K562 (cell line): ENCODE measurements around the gene TMEM151A. TPM values are rescaled to one million over a fixed set of nuclear protein-coding genes. Genes with fewer than 3 reads are reported as not detected.

Experiments used
- CC2D1A ChIP-seq: fragments of 450-650 bp; IDR thresholded peaks from 2 replicates; pipeline ENCODE4 v1.6.1; 2017; ENCODE audit warnings: mild to moderate bottlenecking
- HMG20A ChIP-seq: fragments of 450-650 bp; formaldehyde crosslinking; conservative IDR thresholded peaks from 2 replicates; pipeline ENCODE4 v1.4.0; 2020; ENCODE audit warnings: mild to moderate bottlenecking, mixed read lengths
- HNRNPL ChIP-seq: fragments of 200-400 bp; formaldehyde crosslinking; IDR thresholded peaks from 2 replicates; pipeline ENCODE4 v1.6.1; 2017; ENCODE audit warnings: low read depth, mild to moderate bottlenecking, low read length
- NR2C1 ChIP-seq, 2 experiments: fragments of 450-650 bp; IDR thresholded peaks; 2 replicates each; pipeline ENCODE4 v1.6.1; 2017; ENCODE audit warnings: mild to moderate bottlenecking in 2 of 2, antibody characterized with exemption in 1 of 2, inconsistent platforms in 1 of 2, missing compliant biosample characterization in 1 of 2, missing genetic modification characterization in 1 of 2
- NR2C2 ChIP-seq, 2 experiments: fragments of 200-800 bp in 1 of 2; sonication (Bioruptor generic) in 1 of 2; sonication (generic) in 1 of 2; formaldehyde crosslinking in 1 of 2; IDR thresholded peaks; 2 replicates each; pipeline versions ENCODE4 v1.6.1 to v1.8.0; 2016 to 2022; ENCODE audit warnings: mild to moderate bottlenecking in 1 of 2, missing compliant biosample characterization in 1 of 2, missing genetic modification characterization in 1 of 2, missing genetic modification reagents in 1 of 2
- NUFIP1 ChIP-seq: fragments of 450-650 bp; IDR thresholded peaks from 2 replicates; pipeline ENCODE4 v1.6.1; 2018; ENCODE audit not compliant: partially characterized antibody
- POLR2AphosphoS2 ChIP-seq: IDR thresholded peaks from 2 replicates; pipeline ENCODE4 v1.6.1; 2012; ENCODE audit warnings: low read length, improper control_type of control experiment
- RBM15 ChIP-seq: fragments of 200-400 bp; formaldehyde crosslinking; IDR thresholded peaks from 2 replicates; pipeline ENCODE4 v1.6.1; 2018; ENCODE audit warnings: mild to moderate bottlenecking, low read length, moderate library complexity; ENCODE audit not compliant: insufficient read depth
- SIN3A ChIP-seq, 2 experiments: fragments of 150-350 bp in 1 of 2; IDR thresholded peaks; 2 replicates each; pipeline ENCODE4 v1.6.1; 2011 to 2016; ENCODE audit warnings: borderline replicate concordance in 2 of 2, low read depth in 2 of 2, low read length in 2 of 2, mild to moderate bottlenecking in 2 of 2, moderate library complexity in 2 of 2; ENCODE audit not compliant: control insufficient read depth in 1 of 2
- SUPT5H ChIP-seq: fragments of 450-650 bp; IDR thresholded peaks from 2 replicates; pipeline ENCODE4 v1.6.1; 2016
- ZFX ChIP-seq: sonication (generic); formaldehyde crosslinking; IDR thresholded peaks from 2 replicates; pipeline ENCODE4 v1.8.0; 2022; ENCODE audit warnings: mild to moderate bottlenecking, missing genetic modification reagents, moderate library complexity
- ZNF23 ChIP-seq: fragments of 250-450 bp; sonication (Bioruptor Pico); IDR thresholded peaks from 2 replicates; pipeline ENCODE4 v1.4.0; 2020; ENCODE audit warnings: mild to moderate bottlenecking
- ZNF551 ChIP-seq: fragments of 250-450 bp; sonication (Bioruptor Pico); IDR thresholded peaks from 2 replicates; pipeline ENCODE4 v1.5.0; 2021; ENCODE audit warnings: mild to moderate bottlenecking, moderate library complexity
- ZNF586 ChIP-seq: fragments of 450-650 bp; formaldehyde crosslinking; conservative IDR thresholded peaks from 2 replicates; pipeline ENCODE4 v1.4.0; 2020; ENCODE audit warnings: mild to moderate bottlenecking, moderate library complexity
- ZNF780A ChIP-seq: fragments of 250-450 bp; sonication (Bioruptor Pico); IDR thresholded peaks from 2 replicates; pipeline ENCODE4 v1.5.0; 2021; ENCODE audit warnings: mild to moderate bottlenecking
- polyA plus RNA-seq, 8 experiments: library from polyadenylated mRNA; depleted of rRNA in 4 of 8; stranded (reverse) in 5 of 8; unstranded in 3 of 8; fragments of >200 nt; fragmentation: Nextera tagmentation in 2 of 8; fragmentation: Illumina TruSeq in 1 of 8; extraction: Ambion mirVana in 2 of 8; extraction: Trizol in 1 of 8; gene quantifications; 2 replicates each; pipeline versions ENCODE4 v1.2.1 to v1.2.3, GENCODE V29; 2011 to 2014; ENCODE audit warnings: inconsistent platforms in 1 of 8, missing spikeins in 1 of 8
- total RNA-seq, 7 experiments: library from RNA; depleted of rRNA in 6 of 7; stranded (reverse); fragments of >200 nt in 6 of 7; fragmentation: Illumina TruSeq in 2 of 7; extraction: Trizol in 2 of 7; gene quantifications; 2 replicates each; pipeline versions ENCODE4 v1.2.1 to v1.2.3, GENCODE V29; 2011 to 2021; ENCODE audit warnings: low replicate concordance in 1 of 7
- TF ChIP-seq, protein P1 (sequence below): fragments of 450-650 bp; IDR thresholded peaks from 2 replicates; pipeline ENCODE4 v1.6.1; 2016; ENCODE audit warnings: borderline replicate concordance
- TF ChIP-seq, protein P2 (sequence below): sonication (generic); formaldehyde crosslinking; IDR thresholded peaks from 2 replicates; pipeline ENCODE4 v1.8.1; 2023; ENCODE audit warnings: mild to moderate bottlenecking, missing genetic modification reagents
- TF ChIP-seq, protein P3 (sequence below): sonication (generic); formaldehyde crosslinking; IDR thresholded peaks from 2 replicates; pipeline ENCODE4 v1.9.0; 2022; ENCODE audit warnings: mild to moderate bottlenecking, missing genetic modification reagents
- TF ChIP-seq, protein P4 (sequence below): fragments of 250-450 bp; sonication (Bioruptor Pico); IDR thresholded peaks from 2 replicates; pipeline ENCODE4 v1.5.0; 2021
- TF ChIP-seq, protein P5 (sequence below), 2 experiments: fragments of 450-650 bp; IDR thresholded peaks; 2 replicates each; pipeline ENCODE4 v1.6.1; 2016

Gene TMEM151A
- total and polyA plus RNA-seq, 9 of the 15 experiments (the other 6 are each of a cell fraction or from before 2014, with no cell fraction given) = not detected

DNA sequence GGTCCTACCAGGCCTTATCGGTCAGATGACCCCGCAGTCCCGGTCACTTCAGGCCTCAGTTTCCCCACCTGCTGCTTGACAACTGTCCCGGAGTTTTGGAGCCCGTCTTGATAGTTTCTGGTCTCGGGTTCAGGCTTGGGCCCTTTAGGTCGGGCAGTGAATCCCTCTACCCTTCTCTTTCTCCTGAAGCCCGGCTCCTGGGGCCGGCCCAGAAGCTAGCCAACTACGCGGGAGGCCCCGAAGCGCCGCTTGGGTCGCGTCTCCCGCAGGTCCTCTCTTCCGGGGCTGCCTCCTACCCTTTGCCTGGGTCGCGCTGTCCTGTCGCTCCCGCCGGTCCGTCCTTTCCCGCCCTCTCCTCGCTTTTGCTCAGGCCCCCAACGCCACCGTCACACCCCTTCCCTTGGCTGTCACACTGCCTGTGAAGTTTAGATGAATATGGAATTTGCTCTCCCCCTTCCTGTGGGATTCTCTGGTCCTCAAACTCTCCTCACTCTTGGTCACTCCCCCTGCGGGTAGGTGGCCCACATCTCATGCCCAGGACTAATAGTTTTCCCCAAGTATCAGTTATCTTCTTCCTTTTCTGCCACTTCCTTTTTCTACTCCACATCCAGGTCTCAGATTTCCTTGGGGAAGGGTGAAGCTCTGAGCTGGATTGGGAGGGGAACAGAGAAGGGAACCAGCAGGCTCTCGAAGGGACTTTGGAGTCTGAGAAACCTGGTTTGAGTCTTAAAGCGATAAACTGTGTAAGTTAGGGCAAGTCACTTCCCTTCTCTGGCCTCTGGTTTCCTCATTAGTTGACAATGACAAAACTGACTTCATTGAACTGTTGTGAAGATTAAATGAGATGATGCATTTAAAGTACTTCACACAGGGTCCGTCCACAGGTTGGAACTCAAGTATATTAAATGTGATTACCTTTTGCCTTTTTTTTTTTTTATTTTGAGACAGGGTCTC lies 22.5 kb upstream of the TMEM151A start (continued):
- TF ChIP-seq ZFX = no peak
- no peak for TF ChIP-seq POLR2AphosphoS2
- TF ChIP-seq, protein P1, sequence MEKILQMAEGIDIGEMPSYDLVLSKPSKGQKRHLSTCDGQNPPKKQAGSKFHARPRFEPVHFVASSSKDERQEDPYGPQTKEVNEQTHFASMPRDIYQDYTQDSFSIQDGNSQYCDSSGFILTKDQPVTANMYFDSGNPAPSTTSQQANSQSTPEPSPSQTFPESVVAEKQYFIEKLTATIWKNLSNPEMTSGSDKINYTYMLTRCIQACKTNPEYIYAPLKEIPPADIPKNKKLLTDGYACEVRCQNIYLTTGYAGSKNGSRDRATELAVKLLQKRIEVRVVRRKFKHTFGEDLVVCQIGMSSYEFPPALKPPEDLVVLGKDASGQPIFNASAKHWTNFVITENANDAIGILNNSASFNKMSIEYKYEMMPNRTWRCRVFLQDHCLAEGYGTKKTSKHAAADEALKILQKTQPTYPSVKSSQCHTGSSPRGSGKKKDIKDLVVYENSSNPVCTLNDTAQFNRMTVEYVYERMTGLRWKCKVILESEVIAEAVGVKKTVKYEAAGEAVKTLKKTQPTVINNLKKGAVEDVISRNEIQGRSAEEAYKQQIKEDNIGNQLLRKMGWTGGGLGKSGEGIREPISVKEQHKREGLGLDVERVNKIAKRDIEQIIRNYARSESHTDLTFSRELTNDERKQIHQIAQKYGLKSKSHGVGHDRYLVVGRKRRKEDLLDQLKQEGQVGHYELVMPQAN = 0 out of 2 replicates have a peak, but pooled peaks have one; percentile 44
- no peak for TF ChIP-seq ZNF551 (CRISPR knock-in tag)
- TF ChIP-seq HMG20A (CRISPR knock-in tag) = no peak
- TF ChIP-seq NR2C1 (IDR thresholded peaks at IDR 0.05) = no peak
- peak; percentile 7; the same call in 1 of the 2 replicates for TF ChIP-seq NR2C1 (tag; IDR thresholded peaks at IDR 0.05)
- TF ChIP-seq SUPT5H = no peak
- TF ChIP-seq SIN3A (IDR thresholded peaks at IDR 0.05; ENCODE audit: borderline replicate concordance in 2 of 2, control insufficient read depth in 1 of 2, low read depth in 2 of 2, low read length in 2 of 2) = peak in 1 of 2 experiments; percentile 56; a peak in 2 of 4 replicates
- TF ChIP-seq, protein P2, sequence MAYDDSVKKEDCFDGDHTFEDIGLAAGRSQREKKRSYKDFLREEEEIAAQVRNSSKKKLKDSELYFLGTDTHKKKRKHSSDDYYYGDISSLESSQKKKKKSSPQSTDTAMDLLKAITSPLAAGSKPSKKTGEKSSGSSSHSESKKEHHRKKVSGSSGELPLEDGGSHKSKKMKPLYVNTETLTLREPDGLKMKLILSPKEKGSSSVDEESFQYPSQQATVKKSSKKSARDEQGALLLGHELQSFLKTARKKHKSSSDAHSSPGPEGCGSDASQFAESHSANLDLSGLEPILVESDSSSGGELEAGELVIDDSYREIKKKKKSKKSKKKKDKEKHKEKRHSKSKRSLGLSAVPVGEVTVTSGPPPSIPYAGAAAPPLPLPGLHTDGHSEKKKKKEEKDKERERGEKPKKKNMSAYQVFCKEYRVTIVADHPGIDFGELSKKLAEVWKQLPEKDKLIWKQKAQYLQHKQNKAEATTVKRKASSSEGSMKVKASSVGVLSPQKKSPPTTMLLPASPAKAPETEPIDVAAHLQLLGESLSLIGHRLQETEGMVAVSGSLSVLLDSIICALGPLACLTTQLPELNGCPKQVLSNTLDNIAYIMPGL (CRISPR knock-in tag) = no peak; the same call in 1 of the 2 replicates
- no peak for TF ChIP-seq HNRNPL
- no peak for TF ChIP-seq NR2C2 (CRISPR knock-in tag; IDR thresholded peaks at IDR 0.05)
- peak; percentile 78; the same call in 1 of the 2 replicates for TF ChIP-seq NR2C2 (tag; IDR thresholded peaks at IDR 0.05)
- TF ChIP-seq CC2D1A = no peak
- TF ChIP-seq ZNF586 (CRISPR knock-in tag) = no peak
- TF ChIP-seq, protein P3, sequence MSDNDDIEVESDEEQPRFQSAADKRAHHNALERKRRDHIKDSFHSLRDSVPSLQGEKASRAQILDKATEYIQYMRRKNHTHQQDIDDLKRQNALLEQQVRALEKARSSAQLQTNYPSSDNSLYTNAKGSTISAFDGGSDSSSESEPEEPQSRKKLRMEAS (CRISPR knock-in tag) = peak; percentile 41; the same call in 1 of the 2 replicates
- TF ChIP-seq RBM15 = no peak
- TF ChIP-seq, protein P4, sequence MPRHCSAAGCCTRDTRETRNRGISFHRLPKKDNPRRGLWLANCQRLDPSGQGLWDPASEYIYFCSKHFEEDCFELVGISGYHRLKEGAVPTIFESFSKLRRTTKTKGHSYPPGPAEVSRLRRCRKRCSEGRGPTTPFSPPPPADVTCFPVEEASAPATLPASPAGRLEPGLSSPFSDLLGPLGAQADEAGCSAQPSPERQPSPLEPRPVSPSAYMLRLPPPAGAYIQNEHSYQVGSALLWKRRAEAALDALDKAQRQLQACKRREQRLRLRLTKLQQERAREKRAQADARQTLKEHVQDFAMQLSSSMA = no peak
- no peak for TF ChIP-seq ZNF23 (CRISPR knock-in tag)
- TF ChIP-seq NUFIP1 = no peak
- no peak for TF ChIP-seq ZNF780A (CRISPR knock-in tag)
- TF ChIP-seq, protein P5, sequence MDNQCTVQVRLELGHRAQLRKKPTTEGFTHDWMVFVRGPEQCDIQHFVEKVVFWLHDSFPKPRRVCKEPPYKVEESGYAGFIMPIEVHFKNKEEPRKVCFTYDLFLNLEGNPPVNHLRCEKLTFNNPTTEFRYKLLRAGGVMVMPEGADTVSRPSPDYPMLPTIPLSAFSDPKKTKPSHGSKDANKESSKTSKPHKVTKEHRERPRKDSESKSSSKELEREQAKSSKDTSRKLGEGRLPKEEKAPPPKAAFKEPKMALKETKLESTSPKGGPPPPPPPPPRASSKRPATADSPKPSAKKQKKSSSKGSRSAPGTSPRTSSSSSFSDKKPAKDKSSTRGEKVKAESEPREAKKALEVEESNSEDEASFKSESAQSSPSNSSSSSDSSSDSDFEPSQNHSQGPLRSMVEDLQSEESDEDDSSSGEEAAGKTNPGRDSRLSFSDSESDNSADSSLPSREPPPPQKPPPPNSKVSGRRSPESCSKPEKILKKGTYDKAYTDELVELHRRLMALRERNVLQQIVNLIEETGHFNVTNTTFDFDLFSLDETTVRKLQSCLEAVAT (IDR thresholded peaks at IDR 0.05) = 0 out of 4 replicates have a peak, but pooled peaks of 1 of the 2 experiments have one; percentile 12
